SK-N-SH (cell line): Measurements from ENCODE around the gene VWA3B.

Experiments used
- MAX ChIP-seq: IDR thresholded peaks from 2 replicates; pipeline ENCODE4 v1.4.0; 2012; ENCODE audit warnings: low read depth
- NRF1 ChIP-seq: IDR thresholded peaks from 2 replicates; pipeline ENCODE4 v1.6.1; 2012; ENCODE audit warnings: low read depth, mild to moderate bottlenecking, low read length

GRCh38 chr2:98134172-98135005 lies 47.4 kb downstream of the VWA3B start:
- no peak for TF ChIP-seq NRF1
- no peak for TF ChIP-seq MAX
